A673 (cell line): ENCODE data around the gene IP6K1.

Experiments used
- EZH2 ChIP-seq: fragments of 200-600 bp; sonication (generic); IDR thresholded peaks from 2 replicates; pipeline ENCODE4 v1.6.1; 2017; ENCODE audit warnings: borderline replicate concordance, low read depth, mild to moderate bottlenecking, mixed read lengths, antibody characterized with exemption, low read length; ENCODE audit not compliant: poor library complexity, severe bottlenecking
- TF ChIP-seq, protein P1 (sequence below): fragments of 300-800, 200-600 bp; sonication (generic); conservative IDR thresholded peaks from 2 replicates; pipeline ENCODE4 v1.5.1; 2017; ENCODE audit warnings: low read depth, mild to moderate bottlenecking, antibody characterized with exemption, low read length, moderate library complexity, mixed read lengths

DNA sequence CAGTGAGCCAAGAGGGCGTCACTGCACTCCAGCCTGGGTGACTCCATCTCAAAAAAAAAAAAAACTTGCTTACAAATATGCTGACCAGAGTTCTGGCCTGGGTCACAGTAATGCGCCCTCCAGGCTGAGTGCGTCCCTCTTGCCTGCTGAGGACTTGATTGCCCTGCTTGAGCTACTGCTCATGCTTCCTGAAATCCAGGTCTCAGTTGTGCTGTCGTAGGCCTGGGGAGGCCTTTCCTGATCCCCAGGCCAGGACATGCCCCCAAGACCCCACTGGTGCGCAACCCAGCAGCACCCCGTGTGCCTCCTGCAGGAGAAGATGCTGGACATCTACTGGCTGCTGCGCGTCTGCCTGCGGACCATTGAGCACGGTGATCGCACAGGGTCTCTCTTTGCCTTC, 74.2 kb downstream of the IP6K1 start:
- TF ChIP-seq EZH2 = no peak
- TF ChIP-seq, protein P1, sequence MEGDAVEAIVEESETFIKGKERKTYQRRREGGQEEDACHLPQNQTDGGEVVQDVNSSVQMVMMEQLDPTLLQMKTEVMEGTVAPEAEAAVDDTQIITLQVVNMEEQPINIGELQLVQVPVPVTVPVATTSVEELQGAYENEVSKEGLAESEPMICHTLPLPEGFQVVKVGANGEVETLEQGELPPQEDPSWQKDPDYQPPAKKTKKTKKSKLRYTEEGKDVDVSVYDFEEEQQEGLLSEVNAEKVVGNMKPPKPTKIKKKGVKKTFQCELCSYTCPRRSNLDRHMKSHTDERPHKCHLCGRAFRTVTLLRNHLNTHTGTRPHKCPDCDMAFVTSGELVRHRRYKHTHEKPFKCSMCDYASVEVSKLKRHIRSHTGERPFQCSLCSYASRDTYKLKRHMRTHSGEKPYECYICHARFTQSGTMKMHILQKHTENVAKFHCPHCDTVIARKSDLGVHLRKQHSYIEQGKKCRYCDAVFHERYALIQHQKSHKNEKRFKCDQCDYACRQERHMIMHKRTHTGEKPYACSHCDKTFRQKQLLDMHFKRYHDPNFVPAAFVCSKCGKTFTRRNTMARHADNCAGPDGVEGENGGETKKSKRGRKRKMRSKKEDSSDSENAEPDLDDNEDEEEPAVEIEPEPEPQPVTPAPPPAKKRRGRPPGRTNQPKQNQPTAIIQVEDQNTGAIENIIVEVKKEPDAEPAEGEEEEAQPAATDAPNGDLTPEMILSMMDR = no peak
